CD4-positive, alpha-beta T cell (primary cell): ENCODE results near the gene MAP3K21. TPM values are rescaled to one million over a fixed set of nuclear protein-coding genes. Genes with fewer than 3 reads are reported as not detected.

Experiments
- ATAC-seq: fragments of 200-7000 bp; cut with Tn5 transposase; one replicate; pipeline ENCODE4 v1.10.0; 2022; ENCODE audit warnings: mild to moderate bottlenecking; ENCODE audit not compliant: poor library complexity
- CTCF ChIA-PET: fragments of 350-600 bp; sonication (Branson Sonifier 250); formaldehyde crosslinking; loops from one replicate; lab custom pipeline; 2021; ENCODE audit warnings: antibody characterized with exemption, inconsistent platforms; lab: Charles Lee
- POLR2A ChIA-PET: fragments of 350-600 bp; sonication (Branson Sonifier 250); formaldehyde crosslinking; loops from one replicate; lab custom pipeline; 2021; ENCODE audit warnings: antibody characterized with exemption, inconsistent platforms; lab: Charles Lee
- DNase-seq, 14 experiments: peaks; one replicate each; pipeline ENCODE4 v3.0.0-alpha.2; 2013 to 2020; ENCODE audit warnings: mixed read lengths in 2 of 14
- H3K27ac ChIP-seq, 2 donors: one replicate each; pipeline versions ENCODE4 v1.5.1 to v1.7.0; 2013; ENCODE audit warnings: low read length in 2 of 2, low read depth in 1 of 2, mild to moderate bottlenecking in 1 of 2
- H3K27me3 ChIP-seq, 2 experiments: 1 replicate in 1 of 2; 2 replicates in 1 of 2; pipeline versions ENCODE4 v1.6.1 to v1.7.0; 2013; ENCODE audit warnings: low read length in 2 of 2, control low read depth in 1 of 2, mild to moderate bottlenecking in 1 of 2, moderate library complexity in 1 of 2; ENCODE audit not compliant: insufficient read depth in 2 of 2, control insufficient read depth in 1 of 2
- H3K36me3 ChIP-seq: one replicate; pipeline ENCODE4 v1.6.1; 2013; ENCODE audit warnings: low read length, control low read depth; ENCODE audit not compliant: insufficient read depth
- H3K4me1 ChIP-seq: one replicate; pipeline ENCODE4 v1.6.1; 2013; ENCODE audit warnings: low read length, control low read depth; ENCODE audit not compliant: insufficient read depth
- H3K4me3 ChIP-seq: one replicate; pipeline ENCODE4 v1.5.1; 2013; ENCODE audit warnings: mild to moderate bottlenecking, low read length, moderate library complexity
- H3K9me3 ChIP-seq, 2 experiments: 1 replicate in 1 of 2; 2 replicates in 1 of 2; pipeline versions ENCODE4 v1.6.1 to v1.7.0; 2013; ENCODE audit warnings: low read length in 2 of 2, mild to moderate bottlenecking in 2 of 2, control low read depth in 1 of 2, moderate library complexity in 1 of 2; ENCODE audit not compliant: control insufficient read depth in 1 of 2, insufficient read depth in 1 of 2
- H3K27ac Mint-ChIP-seq: one replicate; pipeline ENCODE4 v1.8.0; 2020; ENCODE audit warnings: mixed read lengths
- H3K27me3 Mint-ChIP-seq: one replicate; pipeline ENCODE4 v1.8.0; 2021; ENCODE audit warnings: mixed read lengths
- H3K36me3 Mint-ChIP-seq: one replicate; pipeline ENCODE4 v1.8.0; 2021; ENCODE audit warnings: low read depth, mixed read lengths
- H3K4me1 Mint-ChIP-seq: one replicate; pipeline ENCODE4 v1.8.0; 2021; ENCODE audit warnings: low read depth, mixed read lengths
- H3K4me3 Mint-ChIP-seq: one replicate; pipeline ENCODE4 v1.8.0; 2020; ENCODE audit warnings: mild to moderate bottlenecking, mixed read lengths
- H3K9me3 Mint-ChIP-seq: one replicate; pipeline ENCODE4 v1.8.0; 2020; ENCODE audit warnings: mixed read lengths
- intact Hi-C, 2 experiments: fragments of 100-400 bp; cut with DNase I in 1 of 2; cut with micrococcal nuclease in 1 of 2; formaldehyde crosslinking; loops; one replicate each; pipeline versions ENCODE4 v1.15.1 to v1.9.0; 2023 to 2025; cut with DNase I, micrococcal nuclease
- total RNA-seq, 174 experiments: library from RNA in 2 of 174; stranded (reverse) in 2 of 174; gene quantifications; one replicate each; pipeline ENCODE4 v1.2.3 and lab custom pipeline; 2021 to 2026
- TF ChIP-seq, protein P1 (sequence below): fragments of 200-600 bp; IDR thresholded peaks from one replicate; pipeline ENCODE4 v1.8.0; 2022; ENCODE audit warnings: antibody characterized with exemption, mild to moderate bottlenecking

MAP3K21 gene
- total RNA-seq, 2 experiments from 2014 or later: 0.95 to 0.99 TPM

DNA sequence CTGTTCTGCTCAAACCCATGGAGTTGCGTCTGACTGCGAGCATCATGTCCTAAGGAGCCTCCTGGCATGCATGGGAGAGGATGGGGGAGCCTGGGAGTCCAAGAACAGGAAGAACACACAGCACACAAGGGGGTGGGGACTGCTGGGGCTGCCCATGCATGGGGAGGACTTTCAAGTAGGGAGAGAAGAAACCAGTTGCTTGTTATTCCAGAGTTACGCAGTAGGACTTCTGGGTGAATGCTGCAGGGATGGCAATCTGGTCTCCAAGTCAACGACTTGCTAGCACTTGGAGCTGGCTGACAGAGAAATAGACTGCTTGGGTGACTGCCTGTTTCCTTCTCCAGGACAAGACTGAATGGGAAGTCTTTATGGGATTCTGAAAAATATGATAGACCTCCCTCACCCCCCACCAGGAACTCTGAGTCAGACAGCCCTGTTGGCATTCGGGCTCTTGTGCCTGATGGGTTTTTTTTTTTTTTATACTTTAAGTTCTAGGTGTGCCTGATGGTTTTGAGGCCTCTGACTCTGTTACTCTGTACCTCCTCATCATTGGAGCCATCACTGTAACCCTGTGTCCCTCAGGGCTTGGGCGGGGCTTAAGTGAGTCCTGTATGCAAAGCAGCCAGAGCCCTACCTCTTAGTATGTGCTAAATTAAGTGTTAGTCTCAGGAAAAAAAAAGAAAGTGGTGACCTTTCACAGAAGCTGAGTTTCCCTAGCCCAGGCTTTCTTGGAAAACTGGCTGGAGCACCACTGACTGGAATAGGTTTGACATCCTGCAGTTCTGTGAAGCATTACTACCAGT is 30.3 kb downstream of the MAP3K21 start:
- Mint-ChIP-seq H3K9me3 (no peaks in the 10 kb centered on the region), H3K4me1 (no peaks in the 10 kb centered on the region), H3K36me3 (no peaks in the 10 kb centered on the region), H3K4me3 (no peak overlapping the region), H3K27me3 (no peaks in the 10 kb centered on the region), H3K27ac (no peak overlapping the region)
- ATAC-seq: no peak
- no peaks in the 10 kb centered on the region for H3K27me3 ChIP-seq
- no peak for DNase-seq
- H3K27ac ChIP-seq: no peak overlapping the region
- intact Hi-C loops: no loop called here
- H3K9me3 ChIP-seq: no peaks in the 10 kb centered on the region
- TF ChIP-seq, protein P1, sequence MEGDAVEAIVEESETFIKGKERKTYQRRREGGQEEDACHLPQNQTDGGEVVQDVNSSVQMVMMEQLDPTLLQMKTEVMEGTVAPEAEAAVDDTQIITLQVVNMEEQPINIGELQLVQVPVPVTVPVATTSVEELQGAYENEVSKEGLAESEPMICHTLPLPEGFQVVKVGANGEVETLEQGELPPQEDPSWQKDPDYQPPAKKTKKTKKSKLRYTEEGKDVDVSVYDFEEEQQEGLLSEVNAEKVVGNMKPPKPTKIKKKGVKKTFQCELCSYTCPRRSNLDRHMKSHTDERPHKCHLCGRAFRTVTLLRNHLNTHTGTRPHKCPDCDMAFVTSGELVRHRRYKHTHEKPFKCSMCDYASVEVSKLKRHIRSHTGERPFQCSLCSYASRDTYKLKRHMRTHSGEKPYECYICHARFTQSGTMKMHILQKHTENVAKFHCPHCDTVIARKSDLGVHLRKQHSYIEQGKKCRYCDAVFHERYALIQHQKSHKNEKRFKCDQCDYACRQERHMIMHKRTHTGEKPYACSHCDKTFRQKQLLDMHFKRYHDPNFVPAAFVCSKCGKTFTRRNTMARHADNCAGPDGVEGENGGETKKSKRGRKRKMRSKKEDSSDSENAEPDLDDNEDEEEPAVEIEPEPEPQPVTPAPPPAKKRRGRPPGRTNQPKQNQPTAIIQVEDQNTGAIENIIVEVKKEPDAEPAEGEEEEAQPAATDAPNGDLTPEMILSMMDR: no peak
- ChIA-PET CTCF (no interaction called here), POLR2A (no interaction called here)
- no peaks in the 10 kb centered on the region for H3K36me3 ChIP-seq
- H3K4me1 ChIP-seq: peaks cover 2% of the 10 kb centered on the region
- no peak overlapping the region for H3K4me3 ChIP-seq

DNA sequence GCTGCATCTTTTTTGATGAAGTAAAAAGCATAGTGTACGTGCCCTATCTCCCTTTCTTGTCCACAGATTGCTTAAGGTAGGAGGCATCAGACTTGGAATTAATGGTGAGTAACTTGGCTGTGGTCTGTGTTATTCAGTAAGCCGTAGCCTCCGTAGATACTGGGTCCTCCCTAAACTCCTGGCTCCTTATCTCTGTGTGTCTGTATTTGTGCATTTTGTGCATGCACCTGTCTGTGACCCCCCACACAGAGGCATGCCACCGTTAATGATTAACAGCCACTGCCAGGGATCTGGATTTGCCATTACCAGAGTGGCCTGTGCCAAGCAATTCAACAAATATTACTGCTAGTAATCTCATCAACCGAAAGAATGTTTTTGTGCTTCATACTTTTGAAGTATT is 31.9 kb downstream of the MAP3K21 start:
- no peak overlapping the region for H3K27ac ChIP-seq
- Mint-ChIP-seq H3K9me3 (no peaks in the 10 kb centered on the region), H3K4me3 (no peak overlapping the region), H3K36me3 (no peaks in the 10 kb centered on the region), H3K27ac (no peak overlapping the region), H3K27me3 (no peaks in the 10 kb centered on the region), H3K4me1 (no peaks in the 10 kb centered on the region)
- H3K27me3 ChIP-seq: no peaks in the 10 kb centered on the region
- intact Hi-C loops: no loop called here
- CTCF ChIA-PET: no interaction called here
- no peak overlapping the region for H3K4me3 ChIP-seq
- DNase-seq (no peak), ATAC-seq (no peak)
- peaks cover 2% of the 10 kb centered on the region for H3K4me1 ChIP-seq
- POLR2A ChIA-PET: no interaction called here
- H3K36me3 ChIP-seq: no peaks in the 10 kb centered on the region
- TF ChIP-seq, protein P1: no peak
- no peaks in the 10 kb centered on the region for H3K9me3 ChIP-seq

DNA sequence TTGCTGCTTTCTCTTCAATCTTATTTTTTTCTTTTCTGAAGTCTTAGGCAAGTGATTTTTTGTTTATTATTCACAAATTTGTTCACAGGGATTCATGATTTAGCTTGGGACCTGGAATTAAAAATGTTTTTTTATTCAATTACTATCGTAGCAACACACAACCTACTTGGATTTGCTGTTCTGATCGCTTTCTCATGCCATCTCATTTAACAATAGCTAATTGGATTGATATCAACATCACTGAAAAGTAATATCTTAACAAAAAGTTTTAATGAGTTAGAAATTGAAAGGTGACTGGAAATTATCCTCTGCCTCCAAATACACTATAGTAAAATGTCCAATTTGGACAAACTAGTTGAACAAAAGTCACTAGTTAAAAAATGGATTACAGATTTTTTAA is 32.4 kb downstream of the MAP3K21 start:
- no peak overlapping the region for H3K4me3 ChIP-seq
- H3K27me3 Mint-ChIP-seq: no peaks in the 10 kb centered on the region
- no peaks in the 10 kb centered on the region for H3K9me3 ChIP-seq
- intact Hi-C loops: loop anchor here in 1 of 2 experiments (5.0 kb wide), 1 partner anchor 53 kb away; no protein-coding TSS in a partner anchor
- no peak overlapping the region for H3K27ac Mint-ChIP-seq
- no peaks in the 10 kb centered on the region for H3K36me3 Mint-ChIP-seq
- TF ChIP-seq, protein P1: no peak
- ATAC-seq: no peak
- H3K27me3 ChIP-seq: no peaks in the 10 kb centered on the region
- peaks cover 2% of the 10 kb centered on the region for H3K4me1 ChIP-seq
- POLR2A ChIA-PET: no interaction called here
- H3K9me3 Mint-ChIP-seq: no peaks in the 10 kb centered on the region
- CTCF ChIA-PET: no interaction called here
- DNase-seq: no peak
- no peak overlapping the region for H3K27ac ChIP-seq
- H3K36me3 ChIP-seq: no peaks in the 10 kb centered on the region
- H3K4me3 Mint-ChIP-seq: no peak overlapping the region
- no peaks in the 10 kb centered on the region for H3K4me1 Mint-ChIP-seq
